Measurements from ENCODE around the gene ITGA6.

ITGA6 gene

DNA sequence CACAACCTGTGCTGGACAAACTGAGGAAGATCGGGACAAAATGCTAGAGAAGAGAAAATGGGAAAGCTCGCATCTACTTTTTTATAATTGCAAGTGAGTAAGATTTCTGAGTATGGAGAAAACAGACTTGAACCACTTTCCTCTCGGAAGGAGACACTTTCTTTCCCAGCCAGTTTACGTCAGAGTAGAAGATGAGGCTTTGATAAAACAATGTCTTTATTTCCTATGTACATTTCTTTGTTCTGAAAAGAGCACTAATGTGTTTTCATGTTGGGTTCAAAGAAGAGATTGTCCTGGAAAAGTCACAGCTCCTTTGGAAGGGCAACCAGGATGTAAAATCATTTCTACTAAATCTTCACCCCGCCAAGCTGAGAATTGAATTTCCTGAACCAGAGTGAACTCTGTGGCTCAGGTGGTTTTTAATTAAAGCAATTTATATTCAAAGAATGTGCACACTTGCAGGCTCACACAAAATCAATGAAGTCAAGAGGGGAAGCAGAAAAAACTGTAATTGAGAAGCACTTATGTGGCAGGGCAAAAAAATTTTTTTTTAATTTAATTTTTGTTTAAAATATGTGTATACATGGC is 23.4 kb upstream of the ITGA6 start:
- TF ChIP-seq JUND (IDR thresholded peaks at IDR 0.05; ENCODE audit: low read depth) = no peak
- DNase-seq (ENCODE audit: low read depth in 1 of 2, low spot score in 1 of 2) = no peak
- in situ Hi-C loops (cut with HindIII; ENCODE audit: low pct_unique_long_range_greater_than_20kb, low sequenced_read_pairs) = no loop called here

DNA sequence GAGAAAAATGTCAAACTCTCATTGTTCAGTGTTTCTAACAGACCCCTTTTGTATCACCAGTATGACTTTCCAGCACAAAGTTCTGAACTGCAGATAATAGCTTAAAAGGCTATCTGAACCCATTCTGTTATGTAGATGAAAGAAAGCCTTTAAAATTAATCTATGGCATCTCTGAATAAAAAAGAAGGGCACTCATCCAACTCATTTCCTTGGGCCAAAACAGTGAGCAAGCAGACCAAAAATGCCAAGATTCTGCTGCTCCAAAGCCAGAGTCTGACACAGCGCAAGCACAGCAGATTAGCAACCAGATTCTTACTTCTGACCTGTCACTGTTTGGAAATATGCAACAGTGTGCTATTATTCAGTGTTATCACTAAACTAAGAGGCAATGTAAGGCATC is 22.6 kb upstream of the ITGA6 start:
- in situ Hi-C loops (cut with HindIII; ENCODE audit: low pct_unique_long_range_greater_than_20kb, low sequenced_read_pairs) = no loop called here
- no peak for DNase-seq (ENCODE audit: low read depth in 1 of 2, low spot score in 1 of 2)
- TF ChIP-seq JUND (IDR thresholded peaks at IDR 0.05; ENCODE audit: low read depth) = no peak

DNA sequence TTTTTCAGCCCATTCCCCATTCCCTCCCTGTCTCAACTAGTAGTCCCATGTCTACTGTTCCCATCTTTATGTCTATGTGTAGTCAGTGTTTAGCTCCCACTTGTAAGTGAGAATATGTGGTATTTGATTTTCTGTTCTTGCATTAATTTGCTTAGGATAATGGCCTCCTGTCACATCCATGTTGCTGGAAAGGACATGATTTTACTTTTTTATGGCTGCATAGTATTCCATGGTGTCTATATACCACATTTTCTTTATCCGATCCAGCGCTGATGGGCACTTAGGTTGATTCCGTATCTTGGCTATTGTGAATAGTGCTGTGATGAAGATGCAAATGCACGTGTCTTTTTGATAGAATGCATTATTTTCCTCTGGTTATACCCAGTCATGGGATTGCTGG is 21.7 kb upstream of the ITGA6 start:
- TF ChIP-seq JUND (IDR thresholded peaks at IDR 0.05; ENCODE audit: low read depth) = no peak
- DNase-seq (ENCODE audit: low read depth in 1 of 2, low spot score in 1 of 2) = no peak
- in situ Hi-C loops (cut with HindIII; ENCODE audit: low pct_unique_long_range_greater_than_20kb, low sequenced_read_pairs) = no loop called here

DNA sequence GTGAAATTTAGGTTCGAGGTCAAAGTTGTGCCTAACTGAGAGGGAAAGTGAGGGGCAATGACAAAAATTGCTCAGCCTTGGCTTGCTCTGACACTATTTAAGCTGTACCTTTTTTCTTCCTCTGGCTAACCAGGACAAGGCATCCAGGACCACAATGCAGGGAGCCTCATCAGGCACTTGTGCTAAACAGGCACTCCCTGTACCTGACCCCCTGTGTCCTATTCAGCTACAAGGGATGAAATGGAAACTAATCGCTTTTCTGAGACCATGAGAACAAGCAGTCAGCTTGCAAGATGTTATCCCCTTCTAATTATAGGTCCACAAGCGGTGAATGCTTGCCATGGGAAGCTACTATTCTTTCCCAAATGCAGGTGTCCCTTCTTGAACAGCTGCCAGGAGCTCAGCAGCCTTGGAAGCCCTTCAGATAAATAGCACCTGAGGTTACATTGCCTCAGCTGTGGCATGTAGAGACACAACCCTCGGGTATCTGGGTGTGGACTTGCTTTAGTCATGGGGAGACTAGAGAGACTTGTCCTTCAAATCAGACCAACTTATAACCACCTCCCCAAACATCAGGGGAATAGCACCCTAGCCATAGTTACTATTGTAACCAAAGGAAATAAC is 19.1 kb upstream of the ITGA6 start:
- in situ Hi-C loops (cut with HindIII; ENCODE audit: low pct_unique_long_range_greater_than_20kb, low sequenced_read_pairs) = no loop called here
- DNase-seq (ENCODE audit: low read depth in 1 of 2, low spot score in 1 of 2) = peak in 1 of 2 experiments; percentile 34
- no peak for TF ChIP-seq JUND (IDR thresholded peaks at IDR 0.05; ENCODE audit: low read depth)

DNA sequence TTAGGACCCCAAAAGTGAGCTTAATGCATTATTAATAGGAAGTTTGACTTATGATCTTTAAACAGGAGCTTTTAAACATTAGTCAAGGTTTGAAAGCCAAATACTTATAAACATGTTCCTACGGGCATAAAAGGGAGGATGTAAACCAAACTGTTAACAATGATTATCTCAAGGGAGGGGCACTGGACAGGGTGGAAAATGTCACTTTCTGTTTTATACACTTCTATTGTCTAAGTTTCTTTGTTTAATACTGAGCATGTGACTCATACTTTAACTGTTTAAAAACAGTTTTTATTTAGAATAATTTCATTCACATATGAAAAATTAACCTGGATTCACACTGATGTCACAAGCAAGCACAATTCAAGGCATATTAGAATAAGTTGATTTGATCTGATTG is 18.3 kb upstream of the ITGA6 start:
- TF ChIP-seq JUND (IDR thresholded peaks at IDR 0.05; ENCODE audit: low read depth) = no peak
- DNase-seq (ENCODE audit: low read depth in 1 of 2, low spot score in 1 of 2) = no peak
- in situ Hi-C loops (cut with HindIII; ENCODE audit: low pct_unique_long_range_greater_than_20kb, low sequenced_read_pairs) = no loop called here

DNA sequence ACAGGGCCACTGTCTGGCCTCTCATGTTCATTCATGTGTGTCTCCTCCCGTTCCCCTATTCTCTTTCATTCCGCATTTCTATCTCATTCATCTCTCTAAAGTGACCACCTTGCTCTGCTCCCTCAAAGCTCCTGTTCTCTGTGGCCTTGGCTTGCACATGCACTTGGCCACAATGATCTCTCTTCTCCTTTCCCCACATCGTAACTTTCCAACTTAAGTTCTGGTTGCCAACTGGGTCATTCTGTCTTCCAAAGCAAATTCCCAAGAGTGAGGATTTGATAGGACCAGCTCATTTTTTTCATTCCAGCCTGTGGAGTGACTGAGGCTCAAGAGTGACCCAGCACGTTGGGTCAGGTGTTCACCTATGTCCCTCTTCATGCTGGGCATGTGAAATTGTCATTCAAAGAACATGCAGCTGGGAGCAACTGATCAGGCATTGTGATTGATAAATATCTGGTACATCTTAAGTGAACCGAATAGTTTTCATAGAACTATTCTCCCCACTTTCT is 14.3 kb upstream of the ITGA6 start:
- TF ChIP-seq JUND (IDR thresholded peaks at IDR 0.05; ENCODE audit: low read depth) = no peak
- DNase-seq (ENCODE audit: low read depth in 1 of 2, low spot score in 1 of 2) = no peak
- in situ Hi-C loops (cut with HindIII; ENCODE audit: low pct_unique_long_range_greater_than_20kb, low sequenced_read_pairs) = no loop called here

DNA sequence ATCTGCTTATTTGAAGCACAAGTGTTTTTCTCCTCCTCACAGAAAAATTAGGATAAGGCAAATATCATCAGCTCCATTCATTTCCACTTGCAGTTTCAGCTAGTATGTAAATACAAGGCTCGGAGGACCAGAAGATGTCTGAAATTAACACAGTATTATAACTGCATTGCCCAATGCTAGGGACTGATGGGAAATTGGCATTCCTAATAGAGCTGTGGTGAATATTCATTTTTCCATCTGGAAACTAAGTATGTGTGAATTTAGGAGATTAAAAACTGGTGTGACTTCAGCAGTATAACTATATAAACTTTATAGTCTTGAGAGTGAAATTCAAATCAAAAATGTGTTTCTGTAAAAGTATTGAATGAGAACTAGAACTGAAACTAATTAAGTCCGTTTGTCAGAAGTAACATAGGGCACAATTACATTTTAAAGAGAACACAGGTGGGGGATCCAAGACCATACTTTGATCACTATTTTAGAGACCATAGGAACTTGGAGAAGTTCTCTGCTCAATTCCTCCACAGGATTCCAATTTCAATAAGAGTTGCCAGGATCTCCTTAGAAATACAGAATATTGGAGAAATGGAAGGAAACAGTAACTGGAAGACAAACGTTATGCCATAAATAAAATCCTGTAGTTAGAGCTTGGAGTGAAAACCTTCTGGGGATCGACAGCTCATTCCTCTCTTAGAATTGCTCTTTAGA is 12.1 kb upstream of the ITGA6 start:
- DNase-seq (ENCODE audit: low read depth in 1 of 2, low spot score in 1 of 2) = no peak
- in situ Hi-C loops (cut with HindIII; ENCODE audit: low pct_unique_long_range_greater_than_20kb, low sequenced_read_pairs) = no loop called here
- TF ChIP-seq JUND (IDR thresholded peaks at IDR 0.05; ENCODE audit: low read depth) = no peak

DNA sequence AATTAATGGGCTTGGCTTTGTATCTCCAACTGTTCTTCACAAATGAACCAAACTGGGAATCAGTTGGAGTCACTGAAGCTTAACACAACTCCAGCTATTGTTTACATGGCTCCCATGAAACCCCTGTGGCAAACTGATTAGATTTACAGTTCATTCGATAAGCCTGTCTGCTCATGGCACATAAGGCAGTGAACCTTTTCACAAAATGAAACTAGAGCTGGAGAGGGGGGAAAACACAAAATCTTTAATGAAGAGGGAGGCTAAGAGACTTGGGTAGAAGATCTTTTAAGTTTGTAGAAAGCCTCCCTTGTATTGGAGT is 11.6 kb upstream of the ITGA6 start:
- no peak for DNase-seq (ENCODE audit: low read depth in 1 of 2, low spot score in 1 of 2)
- in situ Hi-C loops (cut with HindIII; ENCODE audit: low pct_unique_long_range_greater_than_20kb, low sequenced_read_pairs) = no loop called here

DNA sequence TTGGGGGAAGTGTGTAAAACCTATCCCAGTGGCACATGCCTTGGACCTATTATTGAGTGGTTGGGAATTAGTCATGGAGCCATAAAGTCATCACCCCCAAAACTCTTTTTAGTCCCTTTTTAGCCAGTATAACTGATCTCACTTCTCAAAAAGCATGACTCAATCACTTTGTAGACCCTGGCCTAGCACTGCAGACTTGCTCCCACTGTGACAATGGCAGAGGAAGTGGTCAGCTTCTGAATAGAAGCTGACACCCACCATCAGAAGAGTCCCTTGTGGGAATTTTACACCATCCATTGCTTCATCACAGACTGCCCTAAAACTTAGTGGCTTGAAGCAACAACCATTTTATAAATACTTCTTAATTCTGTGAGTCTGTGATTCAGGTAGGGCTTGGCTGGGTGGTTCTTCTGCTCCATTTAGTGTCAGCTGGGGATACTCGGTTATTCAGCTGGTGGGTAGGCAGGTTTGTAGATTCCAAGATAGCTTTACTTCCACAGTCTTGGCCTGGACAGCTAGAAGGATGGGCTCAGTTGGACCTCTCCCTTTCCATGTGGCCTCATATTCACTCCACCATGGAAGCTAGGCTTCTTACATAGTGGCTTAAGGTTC is 10.8 kb upstream of the ITGA6 start:
- no peak for DNase-seq (ENCODE audit: low read depth in 1 of 2, low spot score in 1 of 2)

More for the DNA sequence above, 11.6 kb upstream of the ITGA6 start:
- no peak for TF ChIP-seq JUND (IDR thresholded peaks at IDR 0.05; ENCODE audit: low read depth)

DNA sequence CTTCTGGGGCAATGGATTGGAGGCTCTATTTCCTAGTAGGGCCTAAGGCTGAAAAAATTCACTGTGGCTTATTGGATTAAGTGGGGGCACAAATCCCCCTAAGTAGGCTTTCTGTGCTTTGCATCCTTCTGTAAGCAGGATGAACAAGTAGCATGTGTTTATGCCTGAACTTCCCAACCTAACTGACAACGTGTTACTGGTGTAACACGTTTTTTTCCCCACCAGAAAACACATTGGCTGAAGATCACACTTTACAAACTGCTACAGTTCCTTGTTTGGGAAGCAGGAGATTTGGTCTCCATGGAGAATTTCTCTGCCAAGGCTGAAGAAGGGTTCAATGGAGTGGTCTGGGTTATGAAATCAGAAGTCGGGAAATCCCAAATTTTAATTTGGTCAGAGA is 7.2 kb upstream of the ITGA6 start:
- in situ Hi-C loops (cut with HindIII; ENCODE audit: low pct_unique_long_range_greater_than_20kb, low sequenced_read_pairs) = no loop called here
- DNase-seq (ENCODE audit: low read depth in 1 of 2, low spot score in 1 of 2) = no peak
- TF ChIP-seq JUND (IDR thresholded peaks at IDR 0.05; ENCODE audit: low read depth) = no peak

More for the DNA sequence above, 10.8 kb upstream of the ITGA6 start:
- in situ Hi-C loops (cut with HindIII; ENCODE audit: low pct_unique_long_range_greater_than_20kb, low sequenced_read_pairs) = no loop called here
- no peak for TF ChIP-seq JUND (IDR thresholded peaks at IDR 0.05; ENCODE audit: low read depth)

DNA sequence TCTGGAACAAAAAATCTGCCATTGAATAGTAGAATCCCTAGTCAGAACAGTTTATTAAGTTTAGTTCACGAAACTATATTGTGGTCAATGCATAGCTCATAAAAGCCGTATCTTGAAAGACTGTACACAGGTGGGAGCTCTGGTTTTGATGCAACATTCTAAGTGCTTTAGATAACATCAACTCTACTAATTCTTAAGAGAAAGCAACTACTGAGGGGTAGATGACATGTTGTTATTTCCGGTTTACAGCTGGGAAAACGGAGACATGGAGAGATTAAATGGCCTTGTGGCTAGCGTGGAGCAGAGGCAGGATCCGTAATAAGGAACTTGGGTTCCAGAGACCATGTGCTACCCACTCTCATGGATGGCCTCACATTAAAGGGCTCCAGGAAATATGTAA is 4.2 kb upstream of the ITGA6 start:
- TF ChIP-seq JUND (IDR thresholded peaks at IDR 0.05; ENCODE audit: low read depth) = no peak
- in situ Hi-C loops (cut with HindIII; ENCODE audit: low pct_unique_long_range_greater_than_20kb, low sequenced_read_pairs) = no loop called here
- no peak for DNase-seq (ENCODE audit: low read depth in 1 of 2, low spot score in 1 of 2)

DNA sequence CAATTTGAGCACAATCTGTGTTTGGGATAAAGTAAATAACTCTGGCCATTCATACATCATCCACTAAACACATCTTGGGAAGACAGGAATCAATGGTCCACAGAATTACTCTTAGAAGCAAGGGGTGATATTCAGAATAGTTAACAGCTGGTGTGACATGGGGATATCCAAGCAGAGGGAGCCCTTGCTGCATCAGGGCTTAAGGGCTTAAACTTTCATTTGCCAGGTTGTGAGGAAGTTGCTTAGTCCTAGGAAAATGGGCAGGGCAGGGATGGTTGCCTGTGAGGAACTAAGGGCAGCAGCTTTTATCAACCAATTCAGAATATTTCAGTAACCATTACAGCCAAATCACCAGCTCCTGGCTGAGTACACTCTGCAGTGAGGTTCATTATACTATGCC is 2.0 kb upstream of the ITGA6 start:
- DNase-seq (ENCODE audit: low read depth in 1 of 2, low spot score in 1 of 2) = no peak
- no peak for TF ChIP-seq JUND (IDR thresholded peaks at IDR 0.05; ENCODE audit: low read depth)
- in situ Hi-C loops (cut with HindIII; ENCODE audit: low pct_unique_long_range_greater_than_20kb, low sequenced_read_pairs) = no loop called here

DNA sequence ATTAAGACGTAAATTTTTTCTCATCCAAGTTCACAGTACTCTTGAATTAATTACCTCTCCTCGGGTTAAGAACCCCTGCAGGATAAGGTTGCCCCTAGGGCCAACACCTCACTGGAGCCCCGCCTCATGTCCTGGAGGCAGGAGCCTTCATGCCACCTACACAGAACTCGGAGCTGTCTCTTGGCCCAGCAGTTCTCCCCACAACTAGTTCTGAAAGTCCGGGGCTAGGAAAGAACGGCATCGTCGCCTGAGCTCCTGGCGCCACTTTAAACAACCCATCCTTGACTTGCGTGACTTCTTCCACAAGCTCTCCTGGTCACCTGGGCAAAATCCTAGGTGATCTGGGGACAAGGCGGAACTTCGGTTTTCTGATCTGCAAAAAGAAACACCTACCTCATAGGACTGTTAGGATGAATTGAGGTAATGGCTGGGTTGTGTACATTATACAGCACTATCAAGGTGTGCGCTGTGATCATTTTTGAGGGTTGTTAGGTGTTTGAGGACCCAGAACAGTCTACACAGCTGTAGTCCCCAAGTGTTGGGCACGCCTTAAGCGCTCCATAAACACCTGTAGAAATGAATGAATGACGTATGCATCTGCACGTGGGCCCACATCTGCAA is 641 bp upstream of the ITGA6 start:
- in situ Hi-C loops (cut with HindIII; ENCODE audit: low pct_unique_long_range_greater_than_20kb, low sequenced_read_pairs) = no loop called here
- no peak for TF ChIP-seq JUND (IDR thresholded peaks at IDR 0.05; ENCODE audit: low read depth)
- no peak for DNase-seq (ENCODE audit: low read depth in 1 of 2, low spot score in 1 of 2)
